Measurements from ENCODE around the gene NF1.

NF1 gene

GRCh38 chr17:31397256-31397939 lies 302.6 kb downstream of the NF1 start:
- TF ChIP-seq CTCF (conservative IDR thresholded peaks at IDR 0.05; ENCODE audit: low read depth, low read length) = no peak
- Histone ChIP-seq H4K20me1 (ENCODE audit: insufficient read depth) (no peaks in the 10 kb centered on the region), H3K27me3 (ENCODE audit: insufficient read depth, low read depth) (peaks cover 7% of the 10 kb centered on the region; the same call in 1 of the 2 replicates), H3K4me2 (no peak overlapping the region), H3K79me2 (ENCODE audit: insufficient read depth, low read depth) (no peaks in the 10 kb centered on the region), H2AFZ (ENCODE audit: low read depth) (no peak overlapping the region), H3K4me1 (ENCODE audit: low read depth, poor library complexity, severe bottlenecking) (no peaks in the 10 kb centered on the region), H3K4me3 (IDR thresholded peaks at IDR 0.05; ENCODE audit: insufficient read depth, low read depth, low read length) (no peak overlapping the region), H3K9ac (no peak overlapping the region), H3K36me3 (ENCODE audit: insufficient read depth) (no peaks in the 10 kb centered on the region), H3K27ac (no peak overlapping the region)

GRCh38 chr17:31398381-31399311 lies 303.9 kb downstream of the NF1 start:
- H3K4me3 ChIP-seq (IDR thresholded peaks at IDR 0.05; ENCODE audit: insufficient read depth, low read depth, low read length) = no peak overlapping the region
- H2AFZ ChIP-seq (ENCODE audit: low read depth) = no peak overlapping the region
- TF ChIP-seq CTCF (conservative IDR thresholded peaks at IDR 0.05; ENCODE audit: low read depth, low read length) = no peak
- H3K27ac ChIP-seq = no peak overlapping the region
- no peaks in the 10 kb centered on the region for H3K36me3 ChIP-seq (ENCODE audit: insufficient read depth)
- H3K79me2 ChIP-seq (ENCODE audit: insufficient read depth, low read depth) = no peaks in the 10 kb centered on the region
- peaks cover 7% of the 10 kb centered on the region; the same call in 1 of the 2 replicates for H3K27me3 ChIP-seq (ENCODE audit: insufficient read depth, low read depth)
- H4K20me1 ChIP-seq (ENCODE audit: insufficient read depth) = no peaks in the 10 kb centered on the region
- H3K4me2 ChIP-seq = no peak overlapping the region
- no peak overlapping the region for H3K9ac ChIP-seq
- H3K4me1 ChIP-seq (ENCODE audit: low read depth, poor library complexity, severe bottlenecking) = no peaks in the 10 kb centered on the region

GRCh38 chr17:31400481-31400950 lies 305.7 kb downstream of the NF1 start:
- H3K4me3 ChIP-seq (IDR thresholded peaks at IDR 0.05; ENCODE audit: insufficient read depth, low read depth, low read length) = no peak overlapping the region
- H2AFZ ChIP-seq (ENCODE audit: low read depth) = no peak overlapping the region
- H3K27ac ChIP-seq = no peak overlapping the region
- no peaks in the 10 kb centered on the region for H3K36me3 ChIP-seq (ENCODE audit: insufficient read depth)
- H3K4me2 ChIP-seq = no peak overlapping the region
- no peaks in the 10 kb centered on the region for H4K20me1 ChIP-seq (ENCODE audit: insufficient read depth)
- TF ChIP-seq CTCF (conservative IDR thresholded peaks at IDR 0.05; ENCODE audit: low read depth, low read length) = no peak
- H3K9ac ChIP-seq = no peak overlapping the region
- no peaks in the 10 kb centered on the region for H3K4me1 ChIP-seq (ENCODE audit: low read depth, poor library complexity, severe bottlenecking)
- H3K27me3 ChIP-seq (ENCODE audit: insufficient read depth, low read depth) = peaks cover 7% of the 10 kb centered on the region; the same call in 1 of the 2 replicates
- no peaks in the 10 kb centered on the region for H3K79me2 ChIP-seq (ENCODE audit: insufficient read depth, low read depth)

GRCh38 chr17:31401456-31402254 lies 306.9 kb downstream of the NF1 start:
- Histone ChIP-seq H3K79me2 (ENCODE audit: insufficient read depth, low read depth) (no peaks in the 10 kb centered on the region), H3K27me3 (ENCODE audit: insufficient read depth, low read depth) (peaks cover 7% of the 10 kb centered on the region; the same call in 1 of the 2 replicates), H4K20me1 (ENCODE audit: insufficient read depth) (no peaks in the 10 kb centered on the region), H3K27ac (no peak overlapping the region), H3K36me3 (ENCODE audit: insufficient read depth) (no peaks in the 10 kb centered on the region), H2AFZ (ENCODE audit: low read depth) (no peak overlapping the region), H3K9ac (no peak overlapping the region), H3K4me2 (no peak overlapping the region), H3K4me3 (IDR thresholded peaks at IDR 0.05; ENCODE audit: insufficient read depth, low read depth, low read length) (no peak overlapping the region), H3K4me1 (ENCODE audit: low read depth, poor library complexity, severe bottlenecking) (no peaks in the 10 kb centered on the region)
- TF ChIP-seq CTCF (conservative IDR thresholded peaks at IDR 0.05; ENCODE audit: low read depth, low read length) = no peak
